Transverse colon (tissue), 3 donors: ENCODE data around the gene WSCD2.

ENCODE experiments used
- EP300 ChIP-seq: sonication (generic); formaldehyde crosslinking; IDR thresholded peaks from one replicate; pipeline ENCODE4 v1.6.1; 2017; ENCODE audit warnings: antibody characterized with exemption, low read depth
- POLR2AphosphoS5 ChIP-seq, 3 donors: sonication (generic); formaldehyde crosslinking; IDR thresholded peaks; one replicate each; pipeline ENCODE4 v1.6.1; 2016; ENCODE audit warnings: antibody characterized with exemption in 3 of 3

DNA sequence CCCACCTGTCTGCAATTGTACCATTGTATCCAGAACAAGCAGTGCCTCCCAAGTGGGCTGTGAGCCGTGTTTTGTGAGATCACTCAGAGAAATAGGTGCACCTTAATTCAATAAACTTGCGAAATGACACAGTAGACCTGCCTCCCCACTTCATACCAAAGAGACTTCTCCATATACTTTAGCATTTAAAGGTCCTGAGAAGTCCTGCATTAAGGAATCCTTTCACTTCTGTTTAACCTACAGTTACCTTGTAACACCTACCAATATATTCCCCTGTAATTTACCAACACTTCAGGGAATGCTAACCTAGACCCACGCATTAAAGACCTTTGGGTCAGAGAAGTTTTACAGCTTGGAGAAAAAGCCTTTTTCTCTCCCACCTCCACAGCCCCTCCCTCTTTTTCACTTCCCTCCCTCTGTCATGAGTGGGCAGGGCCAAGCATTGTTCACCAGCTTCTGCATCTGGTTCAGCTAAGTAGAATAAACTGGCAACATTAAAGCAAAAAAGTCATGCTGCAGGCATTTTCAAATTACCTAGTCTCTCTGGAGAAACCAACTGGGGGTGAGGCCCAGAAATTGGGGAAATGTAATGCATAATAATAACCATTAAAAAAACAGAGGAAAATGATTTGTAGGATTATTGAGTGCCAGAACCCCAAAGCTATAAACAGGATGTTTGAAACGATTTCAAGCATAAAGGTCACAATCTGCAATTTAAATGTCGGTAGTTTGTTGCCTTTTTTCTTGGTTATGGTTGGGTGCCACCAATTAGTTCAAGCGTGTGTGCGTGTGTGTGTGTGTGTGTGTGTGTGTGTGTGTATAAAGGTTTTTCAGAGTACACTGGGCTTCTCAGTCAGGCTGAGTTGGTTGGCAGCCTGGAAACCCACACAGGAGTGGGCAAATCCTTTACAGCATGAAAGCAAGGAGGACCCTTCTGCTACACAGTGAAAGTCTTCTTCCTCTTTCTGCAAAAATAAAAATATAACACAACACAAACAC is 13.7 kb upstream of the WSCD2 start:
- TF ChIP-seq POLR2AphosphoS5 (IDR thresholded peaks at IDR 0.05) (no peak), EP300 (no peak)
